ENCODE data around the gene ZBTB8OS.

The ZBTB8OS gene

GRCh38 chr1:32683397-32683796, 33.0 kb upstream of the ZBTB8OS start:
- H3K4me3 ChIP-seq (ENCODE audit: low read depth, low read length): no peak overlapping the region
- no peak overlapping the region for H3K18ac ChIP-seq (ENCODE audit: low read length)
- H4K12ac ChIP-seq (ENCODE audit: low read depth, low read length): no peak overlapping the region
- no peak overlapping the region for H3K27ac ChIP-seq (ENCODE audit: low read depth, low read length)
- peaks cover 11 to 34% of the 10 kb centered on the region in 2 experiments for H3K36me3 ChIP-seq (ENCODE audit: control insufficient read depth in 1 of 2, insufficient read depth in 2 of 2, low read length in 2 of 2)
- H3K27me3 ChIP-seq (ENCODE audit: insufficient read depth, low read length): no peaks in the 10 kb centered on the region
- H3K79me1 ChIP-seq (ENCODE audit: low read length): no peaks in the 10 kb centered on the region
- no peaks in the 10 kb centered on the region for H3K4me1 ChIP-seq (ENCODE audit: control insufficient read depth in 1 of 2, insufficient read depth in 2 of 2, low read length in 2 of 2)
- H3K9ac ChIP-seq (ENCODE audit: low read length): no peak overlapping the region
- no peak for DNase-seq
- no peak overlapping the region for H4K91ac ChIP-seq (ENCODE audit: low read depth, low read length)
- H2BK5ac ChIP-seq (ENCODE audit: low read depth, low read length, poor library complexity): no peak overlapping the region
- H3K14ac ChIP-seq (ENCODE audit: low read length): no peak overlapping the region
- H3K79me2 ChIP-seq (ENCODE audit: control insufficient read depth, insufficient read depth, low read length, poor library complexity): no peaks in the 10 kb centered on the region
- WGBS (ENCODE audit: extremely low coverage, insufficient coverage, insufficient read length): no CpG with 5 or more reads among the region's 3 CpGs
- no peak overlapping the region for H2AK5ac ChIP-seq (ENCODE audit: low read length)
- no peak overlapping the region for H4K8ac ChIP-seq (ENCODE audit: low read depth, low read length)
- no peak overlapping the region for H3K23ac ChIP-seq (ENCODE audit: low read length)
- H3K4me2 ChIP-seq (ENCODE audit: low read length): no peak overlapping the region
- H3K4ac ChIP-seq (ENCODE audit: low read depth, low read length): no peak overlapping the region
- no peak overlapping the region for H2BK120ac ChIP-seq (ENCODE audit: insufficient read depth, low read length, poor library complexity)
- H2AFZ ChIP-seq (ENCODE audit: insufficient read depth, low read length, poor library complexity): no peak overlapping the region
- no peaks in the 10 kb centered on the region for H3K9me3 ChIP-seq (ENCODE audit: insufficient read depth, low read depth, low read length)
- no peak overlapping the region for H2BK12ac ChIP-seq (ENCODE audit: low read length)

DNA sequence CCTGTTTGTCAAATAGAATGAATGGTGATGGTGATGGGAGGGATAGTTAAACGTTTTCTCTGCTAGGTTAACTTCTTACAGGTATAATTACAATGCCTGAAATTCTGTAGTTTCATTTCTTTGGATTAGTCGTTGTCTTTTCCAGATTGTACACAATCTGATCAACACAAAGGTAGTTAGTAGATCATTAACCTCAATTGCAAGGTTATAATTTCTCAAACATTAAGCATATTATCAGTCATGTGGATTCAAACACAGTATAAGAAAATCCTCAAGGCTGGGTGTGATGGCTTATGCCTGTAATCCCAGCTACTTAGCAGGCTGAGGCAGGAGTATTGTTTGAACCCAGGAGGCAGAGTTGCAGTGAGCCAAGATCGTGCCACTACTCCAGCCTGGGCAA, 31.6 kb upstream of the ZBTB8OS start:
- H3K4me2 ChIP-seq (ENCODE audit: low read length): no peak overlapping the region
- no peaks in the 10 kb centered on the region for H3K79me1 ChIP-seq (ENCODE audit: low read length)
- H2AFZ ChIP-seq (ENCODE audit: insufficient read depth, low read length, poor library complexity): no peak overlapping the region
- H3K18ac ChIP-seq (ENCODE audit: low read length): no peak overlapping the region
- no peak overlapping the region for H4K8ac ChIP-seq (ENCODE audit: low read depth, low read length)
- no CpG with 5 or more reads among the region's 3 CpGs for WGBS (ENCODE audit: extremely low coverage, insufficient coverage, insufficient read length)
- H3K14ac ChIP-seq (ENCODE audit: low read length): no peak overlapping the region
- H3K4me3 ChIP-seq (ENCODE audit: low read depth, low read length): no peak overlapping the region
- peaks cover 11 to 43% of the 10 kb centered on the region in 2 experiments for H3K36me3 ChIP-seq (ENCODE audit: control insufficient read depth in 1 of 2, insufficient read depth in 2 of 2, low read length in 2 of 2)
- H3K9ac ChIP-seq (ENCODE audit: low read length): no peak overlapping the region
- H2AK5ac ChIP-seq (ENCODE audit: low read length): no peak overlapping the region
- H4K91ac ChIP-seq (ENCODE audit: low read depth, low read length): no peak overlapping the region
- H3K27me3 ChIP-seq (ENCODE audit: insufficient read depth, low read length): no peaks in the 10 kb centered on the region
- no peak overlapping the region for H3K27ac ChIP-seq (ENCODE audit: low read depth, low read length)
- H3K4me1 ChIP-seq (ENCODE audit: control insufficient read depth in 1 of 2, insufficient read depth in 2 of 2, low read length in 2 of 2): no peaks in the 10 kb centered on the region
- no peaks in the 10 kb centered on the region for H3K79me2 ChIP-seq (ENCODE audit: control insufficient read depth, insufficient read depth, low read length, poor library complexity)
- no peak overlapping the region for H2BK120ac ChIP-seq (ENCODE audit: insufficient read depth, low read length, poor library complexity)
- no peak overlapping the region for H3K4ac ChIP-seq (ENCODE audit: low read depth, low read length)
- H2BK5ac ChIP-seq (ENCODE audit: low read depth, low read length, poor library complexity): no peak overlapping the region
- H4K12ac ChIP-seq (ENCODE audit: low read depth, low read length): no peak overlapping the region
- no peaks in the 10 kb centered on the region for H3K9me3 ChIP-seq (ENCODE audit: insufficient read depth, low read depth, low read length)
- H2BK12ac ChIP-seq (ENCODE audit: low read length): no peak overlapping the region
- no peak for DNase-seq
- no peak overlapping the region for H3K23ac ChIP-seq (ENCODE audit: low read length)

GRCh38 chr1:32681509-32681908, 31.2 kb upstream of the ZBTB8OS start:
- no peaks in the 10 kb centered on the region for H3K9me3 ChIP-seq (ENCODE audit: insufficient read depth, low read depth, low read length)
- no peak overlapping the region for H3K4ac ChIP-seq (ENCODE audit: low read depth, low read length)
- H2AFZ ChIP-seq (ENCODE audit: insufficient read depth, low read length, poor library complexity): no peak overlapping the region
- H4K12ac ChIP-seq (ENCODE audit: low read depth, low read length): no peak overlapping the region
- no peak overlapping the region for H3K27ac ChIP-seq (ENCODE audit: low read depth, low read length)
- no peaks in the 10 kb centered on the region for H3K79me1 ChIP-seq (ENCODE audit: low read length)
- H3K9ac ChIP-seq (ENCODE audit: low read length): no peak overlapping the region
- H3K4me1 ChIP-seq (ENCODE audit: control insufficient read depth in 1 of 2, insufficient read depth in 2 of 2, low read length in 2 of 2): no peaks in the 10 kb centered on the region
- H4K8ac ChIP-seq (ENCODE audit: low read depth, low read length): no peak overlapping the region
- no peak overlapping the region for H3K18ac ChIP-seq (ENCODE audit: low read length)
- H2BK120ac ChIP-seq (ENCODE audit: insufficient read depth, low read length, poor library complexity): no peak overlapping the region
- no peak overlapping the region for H3K14ac ChIP-seq (ENCODE audit: low read length)
- DNase-seq: no peak
- no peak overlapping the region for H3K4me2 ChIP-seq (ENCODE audit: low read length)
- H3K23ac ChIP-seq (ENCODE audit: low read length): no peak overlapping the region
- H3K27me3 ChIP-seq (ENCODE audit: insufficient read depth, low read length): no peaks in the 10 kb centered on the region
- no peak overlapping the region for H4K91ac ChIP-seq (ENCODE audit: low read depth, low read length)
- H3K4me3 ChIP-seq (ENCODE audit: low read depth, low read length): no peak overlapping the region
- H3K36me3 ChIP-seq (ENCODE audit: control insufficient read depth in 1 of 2, insufficient read depth in 2 of 2, low read length in 2 of 2): peaks cover 13 to 46% of the 10 kb centered on the region in 2 experiments
- no peak overlapping the region for H2BK5ac ChIP-seq (ENCODE audit: low read depth, low read length, poor library complexity)
- WGBS (ENCODE audit: extremely low coverage, insufficient coverage, insufficient read length): no CpG with 5 or more reads among the region's 2 CpGs
- H2BK12ac ChIP-seq (ENCODE audit: low read length): no peak overlapping the region
- no peaks in the 10 kb centered on the region for H3K79me2 ChIP-seq (ENCODE audit: control insufficient read depth, insufficient read depth, low read length, poor library complexity)
- H2AK5ac ChIP-seq (ENCODE audit: low read length): no peak overlapping the region

DNA sequence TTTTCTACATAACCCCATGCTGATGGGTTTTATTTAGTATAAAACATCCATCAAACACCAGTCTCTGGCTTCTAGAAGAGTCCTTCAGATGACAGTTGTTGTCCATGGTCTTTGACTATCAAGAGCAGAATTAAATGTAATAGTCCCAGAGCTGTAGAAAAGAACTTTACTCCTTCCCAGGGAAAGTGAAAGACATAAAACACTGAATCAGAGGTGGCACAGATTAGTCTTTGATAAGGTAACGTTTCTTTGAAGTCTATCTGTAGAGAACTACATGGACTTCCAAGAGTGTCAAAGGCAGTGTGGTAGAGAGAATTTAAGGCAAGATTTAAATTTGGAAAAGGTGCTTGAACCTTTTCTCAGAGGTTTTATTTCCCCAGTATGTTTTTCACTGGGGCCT, 30.3 kb upstream of the ZBTB8OS start:
- no peak overlapping the region for H4K12ac ChIP-seq (ENCODE audit: low read depth, low read length)
- no peak overlapping the region for H3K27ac ChIP-seq (ENCODE audit: low read depth, low read length)
- H4K91ac ChIP-seq (ENCODE audit: low read depth, low read length): no peak overlapping the region
- no peak overlapping the region for H3K4me3 ChIP-seq (ENCODE audit: low read depth, low read length)
- no peaks in the 10 kb centered on the region for H3K9me3 ChIP-seq (ENCODE audit: insufficient read depth, low read depth, low read length)
- H3K36me3 ChIP-seq (ENCODE audit: control insufficient read depth in 1 of 2, insufficient read depth in 2 of 2, low read length in 2 of 2): peaks cover 17 to 46% of the 10 kb centered on the region in 2 experiments
- no peak overlapping the region for H3K14ac ChIP-seq (ENCODE audit: low read length)
- no peak overlapping the region for H3K18ac ChIP-seq (ENCODE audit: low read length)
- no peak overlapping the region for H2AK5ac ChIP-seq (ENCODE audit: low read length)
- H2BK12ac ChIP-seq (ENCODE audit: low read length): no peak overlapping the region
- H3K27me3 ChIP-seq (ENCODE audit: insufficient read depth, low read length): no peaks in the 10 kb centered on the region
- no peak overlapping the region for H3K9ac ChIP-seq (ENCODE audit: low read length)
- H3K4me2 ChIP-seq (ENCODE audit: low read length): no peak overlapping the region
- H3K4me1 ChIP-seq (ENCODE audit: control insufficient read depth in 1 of 2, insufficient read depth in 2 of 2, low read length in 2 of 2): no peaks in the 10 kb centered on the region
- no peak overlapping the region for H3K23ac ChIP-seq (ENCODE audit: low read length)
- no peaks in the 10 kb centered on the region for H3K79me2 ChIP-seq (ENCODE audit: control insufficient read depth, insufficient read depth, low read length, poor library complexity)
- H2AFZ ChIP-seq (ENCODE audit: insufficient read depth, low read length, poor library complexity): no peak overlapping the region
- no peak overlapping the region for H2BK120ac ChIP-seq (ENCODE audit: insufficient read depth, low read length, poor library complexity)
- H2BK5ac ChIP-seq (ENCODE audit: low read depth, low read length, poor library complexity): no peak overlapping the region
- no peak overlapping the region for H3K4ac ChIP-seq (ENCODE audit: low read depth, low read length)
- no peaks in the 10 kb centered on the region for H3K79me1 ChIP-seq (ENCODE audit: low read length)
- no peak overlapping the region for H4K8ac ChIP-seq (ENCODE audit: low read depth, low read length)
- WGBS (ENCODE audit: extremely low coverage, insufficient coverage, insufficient read length): no CpG with 5 or more reads among the region's 1 CpG
- no peak for DNase-seq

Measured in trophoblast cell (in vitro differentiated cells and primary cell).